ENCODE data around the gene SHISA6. TPM values are rescaled to one million over a fixed set of nuclear protein-coding genes. Genes with fewer than 3 reads are reported as not detected.

SHISA6 gene
- total RNA-seq, 1 experiment from 2014 or later, result 21.1 TPM

DNA sequence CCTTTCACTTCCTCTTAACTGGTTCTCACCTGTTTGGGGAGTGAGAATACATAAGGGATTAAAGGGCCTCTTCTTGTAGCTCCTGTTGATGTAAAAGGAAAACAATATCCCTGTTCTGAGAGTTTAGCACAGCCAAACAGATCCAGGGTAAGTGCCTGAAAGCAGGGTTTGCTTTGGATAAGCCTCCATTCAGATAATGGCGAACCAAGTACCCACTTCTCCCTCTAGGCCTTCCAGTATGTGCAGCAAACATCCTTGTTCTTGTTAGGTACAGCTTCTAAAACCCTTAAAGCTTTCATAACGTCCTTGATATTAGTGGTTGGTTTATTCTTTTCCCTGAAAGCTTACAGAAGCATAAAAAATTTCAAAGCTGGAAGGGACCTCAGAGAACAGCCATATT, 226.6 kb downstream of the SHISA6 start:
- Mint-ChIP-seq H3K27me3 (ENCODE audit: insufficient read depth, unreplicated experiment) (no peaks in the 10 kb centered on the region), H3K4me3 (ENCODE audit: unreplicated experiment) (no peak overlapping the region)
- POLR2A ChIA-PET, result no interaction called here

DNA sequence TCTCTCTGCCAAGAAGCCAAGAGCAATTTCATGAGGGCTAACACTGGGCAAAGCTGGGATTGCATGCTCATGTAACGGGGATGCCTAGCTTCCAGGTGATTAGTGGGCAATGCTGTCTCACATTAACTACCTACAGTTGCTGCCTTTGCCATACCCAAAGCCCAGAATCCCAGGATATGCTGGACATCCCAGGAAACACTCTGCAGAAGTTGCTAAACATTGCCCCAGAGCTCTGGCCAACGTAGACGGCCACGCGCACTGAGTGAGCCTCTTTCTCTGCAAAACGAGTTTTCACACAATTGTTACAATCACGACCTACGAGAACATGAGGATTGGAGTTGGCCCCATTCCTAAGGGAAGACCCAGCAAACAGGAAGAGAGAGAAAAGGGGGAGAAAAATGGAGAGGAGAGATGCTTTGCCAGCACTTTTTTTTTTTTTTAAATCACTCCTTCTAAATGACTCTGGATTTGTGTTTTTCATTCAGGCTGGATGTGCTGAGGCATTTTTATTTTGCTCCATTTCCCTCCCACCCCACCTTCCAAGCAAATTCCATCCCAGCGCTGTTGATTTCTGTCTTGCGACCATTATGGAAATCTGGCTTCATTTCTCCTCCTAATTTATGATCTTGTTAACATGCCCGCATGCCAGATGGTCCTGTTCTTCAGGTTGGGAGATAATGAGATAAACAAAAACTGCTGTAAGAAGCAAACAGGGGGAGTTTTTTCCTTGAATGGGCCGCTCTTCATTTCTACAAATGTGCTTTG, 244.5 kb downstream of the SHISA6 start:
- BruUV-seq (replicated peaks), result no TSS peak
- Mint-ChIP-seq H3K36me3 (ENCODE audit: insufficient read depth, unreplicated experiment) (peaks cover 11% of the 10 kb centered on the region), H3K9me3 (ENCODE audit: unreplicated experiment) (no peaks in the 10 kb centered on the region), H3K27ac (ENCODE audit: unreplicated experiment) (no peak overlapping the region), H3K27me3 (ENCODE audit: insufficient read depth, unreplicated experiment) (no peaks in the 10 kb centered on the region), H3K4me1 (ENCODE audit: low read depth, unreplicated experiment) (no peaks in the 10 kb centered on the region), H3K4me3 (ENCODE audit: unreplicated experiment) (no peak overlapping the region)
- Histone ChIP-seq H3K27me3 (replicated peaks; ENCODE audit: control insufficient read depth, insufficient read depth, low read length) (no peaks in the 10 kb centered on the region), H3K36me3 (ENCODE audit: control insufficient read depth, insufficient read depth, low read length) (no peaks in the 10 kb centered on the region), H3K4me1 (no peaks in the 10 kb centered on the region), H3K4me3 (ENCODE audit: low read depth, low read length) (no peak overlapping the region), H3K9me3 (no peaks in the 10 kb centered on the region)
- CTCF ChIA-PET, result no interaction called here
- DNase-seq, result no peak
- POLR2A ChIA-PET, result no interaction called here
- intact Hi-C loops (cut with micrococcal nuclease; ENCODE audit: unreplicated experiment), result no loop called here
- TF ChIP-seq, protein P1, sequence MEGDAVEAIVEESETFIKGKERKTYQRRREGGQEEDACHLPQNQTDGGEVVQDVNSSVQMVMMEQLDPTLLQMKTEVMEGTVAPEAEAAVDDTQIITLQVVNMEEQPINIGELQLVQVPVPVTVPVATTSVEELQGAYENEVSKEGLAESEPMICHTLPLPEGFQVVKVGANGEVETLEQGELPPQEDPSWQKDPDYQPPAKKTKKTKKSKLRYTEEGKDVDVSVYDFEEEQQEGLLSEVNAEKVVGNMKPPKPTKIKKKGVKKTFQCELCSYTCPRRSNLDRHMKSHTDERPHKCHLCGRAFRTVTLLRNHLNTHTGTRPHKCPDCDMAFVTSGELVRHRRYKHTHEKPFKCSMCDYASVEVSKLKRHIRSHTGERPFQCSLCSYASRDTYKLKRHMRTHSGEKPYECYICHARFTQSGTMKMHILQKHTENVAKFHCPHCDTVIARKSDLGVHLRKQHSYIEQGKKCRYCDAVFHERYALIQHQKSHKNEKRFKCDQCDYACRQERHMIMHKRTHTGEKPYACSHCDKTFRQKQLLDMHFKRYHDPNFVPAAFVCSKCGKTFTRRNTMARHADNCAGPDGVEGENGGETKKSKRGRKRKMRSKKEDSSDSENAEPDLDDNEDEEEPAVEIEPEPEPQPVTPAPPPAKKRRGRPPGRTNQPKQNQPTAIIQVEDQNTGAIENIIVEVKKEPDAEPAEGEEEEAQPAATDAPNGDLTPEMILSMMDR (IDR thresholded peaks at IDR 0.05; ENCODE audit: insufficient read depth in 1 of 2, low read depth in 1 of 2, low read length in 1 of 2, severe bottlenecking in 1 of 2, unreplicated experiment in 1 of 2), result no peak

More for the DNA sequence above, 226.6 kb downstream of the SHISA6 start:
- TF ChIP-seq, protein P1 (IDR thresholded peaks at IDR 0.05; ENCODE audit: insufficient read depth in 1 of 2, low read depth in 1 of 2, low read length in 1 of 2, severe bottlenecking in 1 of 2, unreplicated experiment in 1 of 2), result no peak
- H3K9me3 ChIP-seq, result no peaks in the 10 kb centered on the region
- Mint-ChIP-seq H3K4me1 (ENCODE audit: low read depth, unreplicated experiment) (no peaks in the 10 kb centered on the region), H3K27ac (ENCODE audit: unreplicated experiment) (no peak overlapping the region), H3K36me3 (ENCODE audit: insufficient read depth, unreplicated experiment) (no peaks in the 10 kb centered on the region), H3K9me3 (ENCODE audit: unreplicated experiment) (no peaks in the 10 kb centered on the region)
- no TSS peak for BruUV-seq (replicated peaks)
- CTCF ChIA-PET, result no interaction called here
- no peak overlapping the region for H3K4me3 ChIP-seq (ENCODE audit: low read depth, low read length)
- H3K4me1 ChIP-seq, result no peaks in the 10 kb centered on the region
- H3K27me3 ChIP-seq (replicated peaks; ENCODE audit: control insufficient read depth, insufficient read depth, low read length), result no peaks in the 10 kb centered on the region
- intact Hi-C loops (cut with micrococcal nuclease; ENCODE audit: unreplicated experiment), result no loop called here
- no peak for DNase-seq
- no peaks in the 10 kb centered on the region for H3K36me3 ChIP-seq (ENCODE audit: control insufficient read depth, insufficient read depth, low read length)

DNA sequence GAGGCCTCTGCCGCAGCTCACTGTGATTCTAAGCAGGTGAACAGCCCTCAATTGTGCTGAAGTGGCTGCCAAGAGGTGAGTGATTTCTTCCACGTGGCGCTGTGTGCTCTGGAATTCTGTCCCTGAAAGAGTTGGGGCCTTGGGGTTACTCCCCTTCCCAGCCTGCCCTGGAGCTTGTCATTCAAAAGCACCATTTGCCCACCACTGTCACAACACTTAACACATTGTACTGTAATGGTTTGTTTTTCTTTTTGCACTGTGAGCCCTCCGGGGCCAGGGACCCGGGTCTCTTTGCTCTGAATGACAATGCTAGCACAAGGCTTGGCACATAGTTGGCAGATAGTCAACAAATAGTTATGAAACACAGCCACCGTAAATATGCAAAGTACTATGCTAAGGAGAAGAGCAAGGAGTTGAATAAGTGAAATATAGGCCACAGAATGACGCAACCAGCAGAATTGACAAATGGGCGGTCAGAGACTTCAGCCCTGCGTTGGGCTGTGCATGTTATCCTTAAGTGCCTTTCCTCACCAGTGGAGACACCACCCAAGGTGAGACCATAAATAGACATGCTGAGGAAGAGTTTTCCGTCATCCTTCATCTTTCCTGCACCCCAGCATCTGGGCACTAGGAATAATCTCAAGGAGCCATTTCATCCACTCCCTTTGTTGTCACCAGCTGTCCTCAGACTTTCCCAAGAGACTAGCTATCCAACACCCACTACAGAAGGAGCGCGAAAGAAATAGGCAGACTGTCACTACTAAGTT, 245.3 kb downstream of the SHISA6 start:
- Histone ChIP-seq H3K36me3 (ENCODE audit: control insufficient read depth, insufficient read depth, low read length) (no peaks in the 10 kb centered on the region), H3K4me3 (ENCODE audit: low read depth, low read length) (no peak overlapping the region), H3K4me1 (no peaks in the 10 kb centered on the region), H3K27me3 (replicated peaks; ENCODE audit: control insufficient read depth, insufficient read depth, low read length) (no peaks in the 10 kb centered on the region), H3K9me3 (no peaks in the 10 kb centered on the region)
- TF ChIP-seq, protein P1 (IDR thresholded peaks at IDR 0.05; ENCODE audit: insufficient read depth in 1 of 2, low read depth in 1 of 2, low read length in 1 of 2, severe bottlenecking in 1 of 2, unreplicated experiment in 1 of 2), result no peak
- CTCF ChIA-PET, result no interaction called here
- H3K9me3 Mint-ChIP-seq (ENCODE audit: unreplicated experiment), result no peaks in the 10 kb centered on the region
- H3K36me3 Mint-ChIP-seq (ENCODE audit: insufficient read depth, unreplicated experiment), result peaks cover 11% of the 10 kb centered on the region
- H3K27me3 Mint-ChIP-seq (ENCODE audit: insufficient read depth, unreplicated experiment), result no peaks in the 10 kb centered on the region
- DNase-seq, result no peak
- no peaks in the 10 kb centered on the region for H3K4me1 Mint-ChIP-seq (ENCODE audit: low read depth, unreplicated experiment)
- no TSS peak for BruUV-seq (replicated peaks)
- no peak overlapping the region for H3K4me3 Mint-ChIP-seq (ENCODE audit: unreplicated experiment)
- intact Hi-C loops (cut with micrococcal nuclease; ENCODE audit: unreplicated experiment), result no loop called here
- POLR2A ChIA-PET, result no interaction called here
- H3K27ac Mint-ChIP-seq (ENCODE audit: unreplicated experiment), result no peak overlapping the region
